HG03439 (cell line): ENCODE data around the gene ISM2.
A peak's percentile ranks its signal among the peaks of the same experiment; 100 is the strongest.

Experiments
- ATAC-seq: cut with Tn5 transposase; IDR thresholded peaks from one replicate; pipeline ENCODE4 v1.9.1; 2021; ENCODE audit warnings: mild to moderate bottlenecking, moderate library complexity; ENCODE audit not compliant: unreplicated experiment

The ISM2 gene

GRCh38 chr14:77508249-77508648, 9.6 kb upstream of the ISM2 start:
- ATAC-seq, result no peak

DNA sequence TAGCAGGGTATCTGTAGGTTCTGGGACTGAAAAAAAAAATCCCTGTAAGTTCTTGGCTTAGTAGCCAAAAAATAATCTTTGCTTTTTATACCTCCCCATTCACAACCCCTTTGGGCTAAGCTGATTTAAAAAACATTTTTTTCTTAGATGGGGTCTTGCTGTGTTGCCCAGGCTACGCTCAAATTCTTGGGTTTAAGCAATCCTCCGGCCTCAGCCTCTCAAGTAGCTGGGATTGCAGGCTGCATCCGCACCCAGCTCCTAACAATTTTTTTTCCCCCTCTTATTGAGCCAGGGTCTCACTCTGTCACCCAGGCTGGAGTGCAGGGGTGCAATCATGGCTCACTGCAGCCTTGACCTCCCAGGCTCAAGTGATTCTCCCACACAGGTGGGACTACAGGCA, 9.1 kb upstream of the ISM2 start:
- no peak for ATAC-seq

- no peak for ATAC-seq
Measured at GRCh38 chr14:77505031-77505430, 6.4 kb upstream of the ISM2 start.

DNA sequence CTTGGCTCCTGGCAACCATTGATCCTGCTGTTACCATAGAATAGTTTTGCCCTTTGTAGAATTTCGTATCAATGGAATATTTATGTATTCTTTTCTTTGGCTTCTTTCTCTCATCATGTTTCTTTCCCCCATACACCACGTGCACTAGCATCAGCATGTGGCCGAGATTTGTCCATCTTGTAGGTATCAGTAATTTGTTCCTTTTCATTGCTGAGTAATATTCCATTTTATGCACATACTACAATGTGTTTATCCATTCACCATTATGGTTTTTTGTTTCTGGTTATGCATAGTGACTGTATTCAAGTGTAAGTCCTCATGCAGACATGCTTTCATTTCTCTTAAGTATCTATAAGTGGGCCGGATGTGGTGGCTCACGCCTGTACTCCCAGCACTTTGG, 4.5 kb upstream of the ISM2 start:
- no peak for ATAC-seq

DNA sequence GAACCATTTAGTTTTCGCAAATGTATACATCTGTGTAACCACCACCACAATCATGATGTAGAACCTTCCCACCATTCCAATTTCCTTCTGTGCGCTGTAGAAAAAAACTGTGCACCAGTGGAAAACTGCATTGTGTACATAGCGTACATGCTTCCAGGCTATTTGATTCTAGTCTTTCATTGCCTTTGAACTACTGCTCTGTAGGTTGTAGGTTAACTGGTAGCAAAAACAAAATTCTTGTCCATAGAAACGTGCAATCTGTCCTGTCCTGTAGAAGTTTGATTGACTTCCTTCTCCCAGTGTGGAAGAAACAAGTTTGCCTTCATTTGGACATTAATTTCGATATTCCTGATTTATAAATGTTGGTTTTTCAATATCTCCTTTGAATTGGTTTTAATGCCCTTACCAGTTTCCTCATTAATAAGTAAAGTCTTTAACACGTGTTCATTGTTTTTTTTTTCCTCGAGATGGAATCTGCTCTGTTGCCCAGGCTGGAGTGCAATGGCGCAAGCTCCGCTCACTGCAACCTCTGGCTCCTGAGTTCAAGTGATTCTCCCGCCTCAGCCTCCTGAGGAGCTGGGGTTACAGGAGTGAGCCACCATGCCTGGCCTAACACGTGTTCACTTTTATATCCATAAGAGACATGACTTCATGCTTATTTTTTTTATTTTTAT, 3.6 kb upstream of the ISM2 start:
- no peak for ATAC-seq

- no peak for ATAC-seq
Measured at GRCh38 chr14:77498984-77499527, 440 bp upstream of the ISM2 start.

GRCh38 chr14:77495334-77495733, 3.3 kb downstream of the ISM2 start:
- no peak for ATAC-seq

DNA sequence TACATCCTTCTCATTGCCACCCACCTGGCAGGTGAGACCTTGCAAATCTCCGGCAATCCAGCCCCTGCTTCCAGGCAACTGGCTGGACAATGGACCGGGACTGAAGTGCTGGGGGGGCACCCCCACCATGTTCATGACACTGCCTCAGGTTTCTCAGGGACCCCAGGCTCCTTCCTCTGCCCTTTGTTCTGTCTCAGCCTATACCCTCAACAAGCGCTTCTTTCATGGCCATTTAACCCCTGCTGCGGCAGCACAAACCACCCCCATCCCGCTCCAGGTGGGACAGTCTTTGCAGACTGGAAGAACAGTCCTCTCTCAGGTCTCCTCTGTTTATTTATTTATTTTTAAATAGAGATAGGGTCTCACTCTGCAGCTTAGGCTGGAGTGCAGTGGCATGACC, 7.6 kb downstream of the ISM2 start:
- ATAC-seq, result no peak

- no peak for ATAC-seq
Measured at GRCh38 chr14:77490347-77490986, 8.1 kb downstream of the ISM2 start.

DNA sequence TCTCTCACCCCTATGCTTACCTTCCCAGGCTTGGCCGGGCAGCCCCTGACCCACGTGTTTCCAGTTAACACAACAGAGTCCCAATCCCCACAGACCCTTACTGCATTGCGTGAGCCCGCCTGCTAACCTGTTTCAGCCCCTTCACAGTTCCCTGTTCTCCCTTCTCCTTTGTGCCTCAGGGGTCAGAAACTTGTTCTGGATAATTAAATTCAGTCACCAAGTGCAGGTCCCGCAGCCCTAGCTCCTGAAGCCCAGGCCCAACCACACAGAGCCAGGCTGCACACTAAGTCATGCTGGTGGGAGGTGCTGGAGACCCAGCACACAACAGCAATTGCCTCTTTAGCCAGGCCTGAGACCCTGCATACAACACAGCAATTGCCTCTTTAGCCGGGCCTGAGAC, 9.6 kb downstream of the ISM2 start:
- no peak for ATAC-seq

GRCh38 chr14:77488558-77488957, 10.1 kb downstream of the ISM2 start:
- ATAC-seq, result no peak

- ATAC-seq, result no peak
Measured at GRCh38 chr14:77485901-77486678, 12.5 kb downstream of the ISM2 start.

DNA sequence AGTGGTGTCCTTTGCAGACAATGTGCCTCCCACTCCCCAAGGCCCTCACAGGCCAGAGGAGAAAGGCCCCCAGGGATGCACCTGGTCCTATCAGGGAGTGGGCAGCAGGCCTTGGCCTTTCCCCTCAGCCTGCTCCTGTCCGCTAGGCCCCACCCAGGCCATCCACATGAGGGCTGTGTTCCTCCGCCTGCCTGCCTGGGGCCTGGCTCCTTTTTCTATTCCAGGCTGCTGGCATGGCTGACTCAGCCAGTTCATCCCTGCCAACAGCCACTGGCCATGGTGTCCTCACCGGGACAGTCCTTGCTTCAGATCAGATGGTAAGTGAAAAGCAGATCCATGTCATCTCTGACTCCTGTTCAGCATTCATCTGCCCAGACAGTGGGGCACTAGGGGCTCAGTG, 13.4 kb downstream of the ISM2 start:
- ATAC-seq, result no peak

DNA sequence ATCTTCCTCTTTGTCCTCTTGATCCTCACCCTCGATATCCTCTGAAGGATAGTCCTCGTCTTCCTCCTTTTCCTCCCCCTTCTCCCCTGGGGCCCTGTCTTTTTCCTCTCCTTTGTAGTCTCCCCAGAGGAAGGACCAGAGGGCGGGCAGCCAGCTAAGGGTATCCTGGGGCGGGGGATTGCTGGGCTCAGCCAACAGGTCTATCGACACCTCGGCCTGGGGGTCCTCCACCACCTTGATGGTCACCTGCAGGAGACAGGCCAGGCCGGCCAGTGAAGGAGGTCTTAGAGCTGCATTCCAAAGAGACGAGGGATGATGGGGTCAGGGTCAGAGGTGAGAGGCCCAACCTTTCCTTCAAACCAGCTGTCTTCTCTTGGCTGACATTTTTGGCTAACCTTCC, 16.2 kb downstream of the ISM2 start:
- ATAC-seq, result no peak

GRCh38 chr14:77478796-77479195, 19.8 kb downstream of the ISM2 start:
- ATAC-seq, result peak; percentile 76

DNA sequence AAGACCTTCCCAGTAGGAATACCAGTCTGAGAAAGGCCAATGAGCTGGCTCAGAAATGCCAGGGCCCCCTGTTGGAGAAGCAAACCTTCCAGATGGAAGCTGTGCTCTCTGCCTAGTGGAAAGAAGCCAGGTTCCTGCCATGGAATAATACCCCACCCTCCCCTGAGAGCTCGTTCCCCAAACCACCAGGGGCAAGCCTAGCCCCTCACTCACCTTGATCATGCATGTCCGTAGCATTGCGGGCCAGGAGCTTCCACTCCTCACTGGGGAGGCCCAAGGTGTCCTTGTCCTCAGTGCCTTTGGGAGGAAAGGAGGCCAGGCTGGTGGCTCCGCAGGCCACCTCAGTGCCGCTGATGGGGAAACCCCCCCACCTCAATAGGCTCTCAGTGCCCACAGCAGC, 20.6 kb downstream of the ISM2 start:
- no peak for ATAC-seq

- ATAC-seq, result no peak
Measured at GRCh38 chr14:77475432-77476115, 23.0 kb downstream of the ISM2 start.

DNA sequence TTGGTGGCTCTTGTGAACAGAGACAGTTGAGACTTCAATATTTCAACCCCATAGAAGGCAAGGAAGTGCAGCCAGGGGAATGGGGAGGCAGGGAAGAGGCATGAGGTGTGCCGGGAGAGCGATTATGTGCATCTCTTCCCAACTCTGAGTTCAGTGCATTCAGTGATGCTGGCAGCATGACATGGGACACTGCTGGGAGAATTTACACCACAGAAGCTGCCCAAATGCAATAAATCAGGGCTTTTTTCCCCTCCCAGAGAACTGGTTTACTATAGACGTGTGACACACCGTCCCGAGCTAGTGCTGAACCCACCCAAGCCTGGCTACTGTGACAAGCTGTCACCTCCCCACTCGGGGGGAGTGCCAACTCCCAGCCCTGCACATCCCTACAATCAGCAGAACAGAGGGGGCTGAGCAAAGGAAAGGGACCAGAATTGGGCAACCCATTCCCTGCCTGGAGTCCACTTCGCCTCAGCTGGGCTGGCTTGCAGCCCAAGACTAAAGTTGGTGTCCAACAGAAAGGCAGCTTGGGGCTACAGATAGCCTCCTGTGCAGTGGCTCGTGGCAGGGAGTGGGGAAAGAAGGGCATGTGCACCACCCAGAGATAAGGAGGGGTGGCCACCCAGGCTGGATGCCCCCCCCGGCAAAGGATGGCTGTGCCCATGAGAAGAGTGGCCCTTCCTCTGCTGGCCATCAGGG, 24.0 kb downstream of the ISM2 start:
- ATAC-seq, result no peak

DNA sequence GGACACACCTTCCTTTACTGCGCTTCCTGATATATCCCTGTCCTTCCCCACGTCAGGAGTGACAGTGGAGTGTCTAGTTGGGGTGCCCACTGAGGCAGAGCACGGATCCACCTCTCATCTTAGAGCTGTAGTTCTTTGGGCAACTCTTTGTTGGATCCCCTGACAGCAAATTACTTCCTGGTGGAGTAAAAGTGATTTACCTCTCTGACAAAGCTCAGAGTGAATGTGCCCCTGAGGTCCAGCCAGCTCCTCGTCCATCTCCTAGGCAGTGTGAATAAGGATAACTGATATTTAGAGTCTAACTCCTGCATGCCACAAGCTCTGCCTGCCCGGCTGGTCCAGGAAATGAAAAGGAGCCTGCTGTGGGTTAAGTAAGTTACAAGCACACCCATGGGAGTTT, 24.7 kb downstream of the ISM2 start:
- no peak for ATAC-seq

- no peak for ATAC-seq
Measured at GRCh38 chr14:77470224-77470870, 28.3 kb downstream of the ISM2 start.
